Caco-2 (cell line): ENCODE results near the gene ANKRD23. TPM values are rescaled to one million over a fixed set of nuclear protein-coding genes. Genes with fewer than 3 reads are reported as not detected.

Experiments
- BruUV-seq: library from RNA; stranded (reverse); fragments of 400-500 nt; replicated peaks from 2 replicates; lab custom pipeline; 2021; lab: Mats Ljungman, UMichigan
- CTCF ChIA-PET: fragments of 300-600 bp; sonication (Branson Sonifier 250); formaldehyde crosslinking; loops from one replicate; lab custom pipeline; 2022; ENCODE audit warnings: antibody characterized with exemption; lab: Charles Lee
- POLR2A ChIA-PET: fragments of 300-600 bp; sonication (Branson Sonifier 250); formaldehyde crosslinking; loops from one replicate; lab custom pipeline; 2022; ENCODE audit warnings: antibody characterized with exemption; lab: Charles Lee
- DNase-seq, 2 experiments: peaks; one replicate each; pipeline versions ENCODE4 v3.0.0 to v3.0.0-alpha.2; 2020 to 2022
- H3K27me3 ChIP-seq: replicated peaks from 2 replicates; pipeline ENCODE4 v1.6.0; 2011; ENCODE audit warnings: low read length; ENCODE audit not compliant: control insufficient read depth, insufficient read depth
- H3K36me3 ChIP-seq: 2 replicates; pipeline ENCODE4 v1.5.1; 2011; ENCODE audit warnings: low read length; ENCODE audit not compliant: control insufficient read depth, insufficient read depth
- H3K4me1 ChIP-seq: fragments of 250-450 bp; sonication (Bioruptor Pico); 2 replicates; pipeline ENCODE4 v1.5.1; 2020; ENCODE audit warnings: mild to moderate bottlenecking
- H3K4me3 ChIP-seq: 2 replicates; pipeline ENCODE4 v1.5.1; 2011; ENCODE audit warnings: low read depth, mild to moderate bottlenecking, control low read depth, low read length
- H3K9me3 ChIP-seq: fragments of 250-450 bp; sonication (Bioruptor Pico); 2 replicates; pipeline ENCODE4 v1.5.1; 2020; ENCODE audit warnings: mild to moderate bottlenecking, moderate library complexity
- H3K27ac Mint-ChIP-seq: one replicate; pipeline ENCODE4 v1.8.0; 2022; ENCODE audit warnings: mixed read lengths; ENCODE audit not compliant: unreplicated experiment
- H3K27me3 Mint-ChIP-seq: one replicate; pipeline ENCODE4 v1.8.0; 2022; ENCODE audit warnings: mixed read lengths; ENCODE audit not compliant: insufficient read depth, unreplicated experiment
- H3K36me3 Mint-ChIP-seq: one replicate; pipeline ENCODE4 v1.8.0; 2022; ENCODE audit warnings: mild to moderate bottlenecking, mixed read lengths; ENCODE audit not compliant: insufficient read depth, unreplicated experiment
- H3K4me1 Mint-ChIP-seq: one replicate; pipeline ENCODE4 v1.8.0; 2022; ENCODE audit warnings: low read depth, mixed read lengths; ENCODE audit not compliant: unreplicated experiment
- H3K4me3 Mint-ChIP-seq: one replicate; pipeline ENCODE4 v1.8.0; 2022; ENCODE audit warnings: mild to moderate bottlenecking, moderate library complexity, mixed read lengths; ENCODE audit not compliant: unreplicated experiment
- H3K9me3 Mint-ChIP-seq: one replicate; pipeline ENCODE4 v1.8.0; 2022; ENCODE audit warnings: mixed read lengths; ENCODE audit not compliant: unreplicated experiment
- intact Hi-C: fragments of 100-400 bp; cut with micrococcal nuclease; formaldehyde crosslinking; loops from one replicate; pipeline ENCODE4 v1.10.0; 2022; ENCODE audit not compliant: unreplicated experiment
- total RNA-seq: library from RNA; stranded (reverse); gene quantifications from 2 replicates; pipeline ENCODE4 v1.2.3, GENCODE V29; 2022
- TF ChIP-seq, protein P1 (sequence below), 2 experiments: fragments of 200-600 bp in 1 of 2; IDR thresholded peaks; 1 replicate in 1 of 2; 2 replicates in 1 of 2; pipeline versions ENCODE4 v1.5.1 to v1.8.0; 2011 to 2022; ENCODE audit warnings: antibody characterized with exemption in 1 of 2, control low read depth in 1 of 2, inconsistent platforms in 1 of 2, low read depth in 1 of 2, low read length in 1 of 2, mild to moderate bottlenecking in 1 of 2, moderate library complexity in 1 of 2; ENCODE audit not compliant: insufficient read depth in 1 of 2, severe bottlenecking in 1 of 2, unreplicated experiment in 1 of 2

ANKRD23 gene
- total RNA-seq, 1 experiment from 2014 or later: 2.5 TPM

- Mint-ChIP-seq H3K36me3 (no peaks in the 10 kb centered on the region), H3K9me3 (no peaks in the 10 kb centered on the region), H3K4me3 (no peak overlapping the region), H3K4me1 (peaks cover 34% of the 10 kb centered on the region), H3K27me3 (no peaks in the 10 kb centered on the region), H3K27ac (peak overlapping the region; percentile 29)
- H3K36me3 ChIP-seq: no peaks in the 10 kb centered on the region
- intact Hi-C loops: no loop called here
- H3K4me3 ChIP-seq: no peak overlapping the region
- BruUV-seq: no TSS peak
- no peaks in the 10 kb centered on the region for H3K27me3 ChIP-seq
- peaks cover 44% of the 10 kb centered on the region for H3K4me1 ChIP-seq
- CTCF ChIA-PET: interaction anchor here (0.9 to 1.8 kb wide), 2 partner anchors 20 to 64 kb away, joined by 3 to 6 read pairs; no protein-coding TSS in a partner anchor
- DNase-seq: peak in 1 of 2 experiments; percentile 49
- POLR2A ChIA-PET: no interaction called here
- TF ChIP-seq, protein P1, sequence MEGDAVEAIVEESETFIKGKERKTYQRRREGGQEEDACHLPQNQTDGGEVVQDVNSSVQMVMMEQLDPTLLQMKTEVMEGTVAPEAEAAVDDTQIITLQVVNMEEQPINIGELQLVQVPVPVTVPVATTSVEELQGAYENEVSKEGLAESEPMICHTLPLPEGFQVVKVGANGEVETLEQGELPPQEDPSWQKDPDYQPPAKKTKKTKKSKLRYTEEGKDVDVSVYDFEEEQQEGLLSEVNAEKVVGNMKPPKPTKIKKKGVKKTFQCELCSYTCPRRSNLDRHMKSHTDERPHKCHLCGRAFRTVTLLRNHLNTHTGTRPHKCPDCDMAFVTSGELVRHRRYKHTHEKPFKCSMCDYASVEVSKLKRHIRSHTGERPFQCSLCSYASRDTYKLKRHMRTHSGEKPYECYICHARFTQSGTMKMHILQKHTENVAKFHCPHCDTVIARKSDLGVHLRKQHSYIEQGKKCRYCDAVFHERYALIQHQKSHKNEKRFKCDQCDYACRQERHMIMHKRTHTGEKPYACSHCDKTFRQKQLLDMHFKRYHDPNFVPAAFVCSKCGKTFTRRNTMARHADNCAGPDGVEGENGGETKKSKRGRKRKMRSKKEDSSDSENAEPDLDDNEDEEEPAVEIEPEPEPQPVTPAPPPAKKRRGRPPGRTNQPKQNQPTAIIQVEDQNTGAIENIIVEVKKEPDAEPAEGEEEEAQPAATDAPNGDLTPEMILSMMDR (IDR thresholded peaks at IDR 0.05; ENCODE audit: insufficient read depth in 1 of 2, low read depth in 1 of 2, low read length in 1 of 2, severe bottlenecking in 1 of 2, unreplicated experiment in 1 of 2): no peak
- H3K9me3 ChIP-seq: no peaks in the 10 kb centered on the region
Observed at GRCh38 chr2:96888072-96889011, 44.5 kb upstream of the ANKRD23 start.

DNA sequence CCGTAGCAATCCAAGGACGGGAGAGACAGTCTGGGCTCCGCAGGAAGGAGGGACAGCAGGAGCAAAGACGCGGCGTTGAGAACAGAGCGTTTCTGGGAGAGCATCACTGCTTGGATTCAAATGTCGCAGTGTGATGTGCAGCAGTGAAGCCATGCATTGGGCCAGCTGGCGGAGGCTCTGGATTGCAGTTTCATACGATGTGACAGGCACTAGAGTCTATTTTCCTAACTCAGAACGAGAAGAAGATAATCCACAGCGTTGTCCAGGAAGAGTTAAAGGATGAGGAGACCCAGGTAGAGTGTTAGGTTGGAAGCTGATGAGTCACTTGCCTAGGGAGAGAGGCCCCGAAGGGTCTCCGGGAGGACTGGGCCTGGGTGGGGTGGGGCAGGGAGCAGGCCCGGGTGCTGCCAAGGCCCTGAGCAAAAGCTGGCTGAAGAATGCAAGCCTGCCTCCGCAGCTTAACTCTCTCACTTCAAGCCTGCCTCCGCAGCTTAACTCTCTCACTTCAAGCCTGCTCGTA, 43.7 kb upstream of the ANKRD23 start:
- no peak overlapping the region for H3K4me3 Mint-ChIP-seq
- POLR2A ChIA-PET: no interaction called here

More for the DNA sequence above, 43.7 kb upstream of the ANKRD23 start:
- TF ChIP-seq, protein P1 (IDR thresholded peaks at IDR 0.05; ENCODE audit: insufficient read depth in 1 of 2, low read depth in 1 of 2, low read length in 1 of 2, severe bottlenecking in 1 of 2, unreplicated experiment in 1 of 2): no peak
- CTCF ChIA-PET: interaction anchor here (0.9 to 1.8 kb wide), 2 partner anchors 19 to 65 kb away, joined by 3 to 6 read pairs; no protein-coding TSS in a partner anchor
- Mint-ChIP-seq H3K27ac (peak overlapping the region; percentile 29), H3K4me1 (peaks cover 34% of the 10 kb centered on the region), H3K9me3 (no peaks in the 10 kb centered on the region), H3K36me3 (no peaks in the 10 kb centered on the region), H3K27me3 (no peaks in the 10 kb centered on the region)
- peaks cover 47% of the 10 kb centered on the region for H3K4me1 ChIP-seq
- H3K4me3 ChIP-seq: no peak overlapping the region
- no TSS peak for BruUV-seq
- H3K9me3 ChIP-seq: no peaks in the 10 kb centered on the region
- intact Hi-C loops: no loop called here
- H3K27me3 ChIP-seq: no peaks in the 10 kb centered on the region
- H3K36me3 ChIP-seq: no peaks in the 10 kb centered on the region
- no peak for DNase-seq
